Endothelial cell (in vitro differentiated cells): ENCODE measurements around the gene C8A. TPM values are rescaled to one million over a fixed set of nuclear protein-coding genes. Genes with fewer than 3 reads are reported as not detected.
A peak's percentile ranks its signal among the peaks of the same experiment; 100 is the strongest.

Source experiments
- DNase-seq: peaks from one replicate; pipeline ENCODE4 v3.0.0; 2021; ENCODE audit warnings: low spot score
- H3K27ac Mint-ChIP-seq: one replicate; pipeline ENCODE4 v1.8.0; 2021; ENCODE audit warnings: mixed read lengths, inconsistent platforms; ENCODE audit not compliant: unreplicated experiment
- H3K27me3 Mint-ChIP-seq: one replicate; pipeline ENCODE4 v1.8.0; 2021; ENCODE audit warnings: mild to moderate bottlenecking, moderate library complexity, mixed read lengths, inconsistent platforms; ENCODE audit not compliant: unreplicated experiment
- H3K36me3 Mint-ChIP-seq: one replicate; pipeline ENCODE4 v1.8.0; 2021; ENCODE audit warnings: mild to moderate bottlenecking, low read depth, mixed read lengths, inconsistent platforms; ENCODE audit not compliant: unreplicated experiment
- H3K4me1 Mint-ChIP-seq: one replicate; pipeline ENCODE4 v1.8.0; 2021; ENCODE audit warnings: mild to moderate bottlenecking, mixed read lengths, inconsistent platforms; ENCODE audit not compliant: unreplicated experiment
- H3K4me3 Mint-ChIP-seq: one replicate; pipeline ENCODE4 v1.8.0; 2021; ENCODE audit warnings: mild to moderate bottlenecking, mixed read lengths, inconsistent platforms; ENCODE audit not compliant: unreplicated experiment
- H3K9me3 Mint-ChIP-seq: one replicate; pipeline ENCODE4 v1.8.0; 2021; ENCODE audit warnings: mixed read lengths, inconsistent platforms; ENCODE audit not compliant: unreplicated experiment
- CTCF ChIP-seq: fragments of 200-600 bp; sonication (generic); IDR thresholded peaks from one replicate; pipeline ENCODE4 v1.5.0; 2021; ENCODE audit warnings: antibody characterized with exemption; ENCODE audit not compliant: unreplicated experiment
- total RNA-seq: library from RNA; stranded (reverse); fragmentation: NEBNext Ultra II Directional; extraction: Animal tissue kit (Norgen Biotek cat#: 25700); gene quantifications from one replicate; pipeline ENCODE4 v1.2.1, GENCODE V29; 2021; ENCODE audit not compliant: unreplicated experiment

Gene C8A
- total RNA-seq, 1 donor from 2014 or later: not detected

- H3K36me3 Mint-ChIP-seq: no peaks in the 10 kb centered on the region
- DNase-seq: no peak
- H3K27ac Mint-ChIP-seq: no peak overlapping the region
- H3K9me3 Mint-ChIP-seq: no peaks in the 10 kb centered on the region
- TF ChIP-seq CTCF: no peak
- no peak overlapping the region for H3K4me3 Mint-ChIP-seq
- H3K27me3 Mint-ChIP-seq: no peaks in the 10 kb centered on the region
- H3K4me1 Mint-ChIP-seq: peaks cover 17% of the 10 kb centered on the region
These were observed 38.3 kb upstream of the C8A start for GRCh38 chr1:56816264-56816663.

- DNase-seq: no peak
- no peaks in the 10 kb centered on the region for H3K9me3 Mint-ChIP-seq
- peaks cover 17% of the 10 kb centered on the region for H3K4me1 Mint-ChIP-seq
- H3K27ac Mint-ChIP-seq: no peak overlapping the region
- no peak for TF ChIP-seq CTCF
- no peaks in the 10 kb centered on the region for H3K36me3 Mint-ChIP-seq
- no peak overlapping the region for H3K4me3 Mint-ChIP-seq
- no peaks in the 10 kb centered on the region for H3K27me3 Mint-ChIP-seq
These were observed 37.7 kb upstream of the C8A start for GRCh38 chr1:56816909-56817308.

GRCh38 chr1:56817716-56818463, 36.7 kb upstream of the C8A start:
- Mint-ChIP-seq H3K27ac (peak overlapping the region; percentile 73), H3K36me3 (no peaks in the 10 kb centered on the region), H3K27me3 (no peaks in the 10 kb centered on the region), H3K4me3 (no peak overlapping the region), H3K4me1 (peaks cover 17% of the 10 kb centered on the region), H3K9me3 (no peaks in the 10 kb centered on the region)
- no peak for DNase-seq
- no peak for TF ChIP-seq CTCF

- H3K27me3 Mint-ChIP-seq: no peaks in the 10 kb centered on the region
- DNase-seq: no peak
- no peaks in the 10 kb centered on the region for H3K9me3 Mint-ChIP-seq
- no peak within 1 kb of the TSS for H3K4me3 Mint-ChIP-seq
- H3K36me3 Mint-ChIP-seq: no peaks in the 10 kb centered on the region
- H3K27ac Mint-ChIP-seq: no peak within 1 kb of the TSS
- H3K4me1 Mint-ChIP-seq: peaks cover 17% of the 10 kb centered on the region
- no peak for TF ChIP-seq CTCF
These were observed 35.2 kb upstream of the C8A start, which contains the start of gene FYB2 for GRCh38 chr1:56819387-56819899. Gene FYB2, minus strand, starts transcription at chr1:56819404. Its CDS starts 114 bp downstream, at chr1:56819290.

GRCh38 chr1:56820755-56821461, 33.7 kb upstream of the C8A start:
- peaks cover 2% of the 10 kb centered on the region for H3K27me3 Mint-ChIP-seq
- no peaks in the 10 kb centered on the region for H3K36me3 Mint-ChIP-seq
- peak; percentile 94 for DNase-seq
- H3K4me3 Mint-ChIP-seq: no peak overlapping the region
- no peaks in the 10 kb centered on the region for H3K9me3 Mint-ChIP-seq
- H3K27ac Mint-ChIP-seq: peak overlapping the region; percentile 3
- peaks cover 17% of the 10 kb centered on the region for H3K4me1 Mint-ChIP-seq
- TF ChIP-seq CTCF: peak; percentile 95
